Mononuclear cell (primary cell): Measurements from ENCODE around the gene MCTP1. TPM values are rescaled to one million over a fixed set of nuclear protein-coding genes. Genes with fewer than 3 reads are reported as not detected.
"Not testable (repeated sequence)": the region's sequence is repeated elsewhere in the genome, so short reads cannot be mapped to it uniquely, and the experiment has no call there.

Source experiments
- H3K27me3 ChIP-seq: 2 replicates; pipeline ENCODE4 v1.6.0; 2011; ENCODE audit warnings: low read length, control low read depth; ENCODE audit not compliant: insufficient read depth
- H3K4me1 ChIP-seq: 2 replicates; pipeline ENCODE4 v1.5.1; 2011; ENCODE audit warnings: mild to moderate bottlenecking, low read length, control low read depth; ENCODE audit not compliant: insufficient read depth
- H3K4me3 ChIP-seq: 2 replicates; pipeline ENCODE4 v1.5.1; 2011; ENCODE audit warnings: mild to moderate bottlenecking, low read length, moderate library complexity
- H3K9me3 ChIP-seq: 2 replicates; pipeline ENCODE4 v1.5.1; 2011; ENCODE audit warnings: low read depth, mild to moderate bottlenecking, control low read depth, low read length
- total RNA-seq: library from RNA; depleted of rRNA; stranded (reverse); fragments of >200 nt; gene quantifications from one replicate; pipeline ENCODE4 v1.2.3, GENCODE V29; 2012

The MCTP1 gene
- total RNA-seq, 1 donor: 33.6 TPM

DNA sequence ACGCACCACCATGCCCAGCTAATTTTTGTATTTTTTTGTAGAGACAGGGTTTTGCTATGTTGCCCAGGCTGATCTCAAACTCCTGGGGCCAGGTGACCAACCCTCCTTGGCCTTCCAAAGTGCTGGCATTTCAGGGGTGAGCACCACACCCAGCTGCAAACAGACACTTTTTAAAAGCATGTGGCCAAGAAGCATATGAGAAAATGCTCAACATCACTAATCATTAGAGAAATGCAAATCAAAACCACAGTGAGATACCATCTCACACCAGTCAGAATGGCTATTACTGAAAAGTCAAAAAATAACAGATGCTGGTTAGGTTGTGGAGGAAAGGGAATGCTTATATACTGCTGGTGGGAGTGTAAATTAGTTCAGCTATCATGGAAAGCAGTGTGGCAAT, 439.2 kb downstream of the MCTP1 start:
- not testable (repeated sequence) for H3K27me3 ChIP-seq, H3K9me3 ChIP-seq, H3K4me1 ChIP-seq, H3K4me3 ChIP-seq

DNA sequence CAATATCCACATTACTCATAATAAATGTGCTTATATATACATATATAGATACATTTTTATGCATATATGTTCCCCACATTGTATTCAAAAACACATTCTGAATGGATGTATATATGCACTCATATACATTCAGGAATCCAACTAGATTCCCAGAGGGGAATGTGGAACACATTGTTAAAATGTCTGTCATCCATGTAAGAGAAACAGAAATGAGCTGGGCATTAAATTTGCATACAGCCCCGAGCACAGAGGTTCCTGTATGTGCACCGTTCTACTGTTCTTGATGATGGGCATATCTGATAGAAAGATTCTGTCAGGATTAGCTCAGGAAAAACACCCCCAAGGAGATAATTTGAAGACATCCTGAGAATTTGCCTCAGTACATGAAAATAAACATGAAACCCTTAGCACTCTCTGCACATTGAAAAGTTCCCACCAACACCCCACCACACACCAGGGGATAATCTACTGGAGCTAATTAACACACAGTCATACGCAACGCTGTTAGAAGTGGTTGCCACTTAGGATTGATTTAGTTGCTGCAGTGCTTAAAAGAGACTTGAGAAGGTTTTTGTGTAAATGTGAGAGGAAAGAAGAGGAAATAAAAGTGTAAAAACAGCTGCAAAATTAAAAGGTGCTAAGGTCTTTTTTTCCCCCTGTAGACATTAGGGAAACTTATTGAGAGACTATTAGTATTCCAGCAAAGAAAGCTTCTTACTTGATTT, 443.1 kb downstream of the MCTP1 start:
- H3K9me3 ChIP-seq: no peaks in the 10 kb centered on the region
- H3K4me3 ChIP-seq: no peak overlapping the region
- H3K27me3 ChIP-seq: no peaks in the 10 kb centered on the region
- H3K4me1 ChIP-seq: no peaks in the 10 kb centered on the region

DNA sequence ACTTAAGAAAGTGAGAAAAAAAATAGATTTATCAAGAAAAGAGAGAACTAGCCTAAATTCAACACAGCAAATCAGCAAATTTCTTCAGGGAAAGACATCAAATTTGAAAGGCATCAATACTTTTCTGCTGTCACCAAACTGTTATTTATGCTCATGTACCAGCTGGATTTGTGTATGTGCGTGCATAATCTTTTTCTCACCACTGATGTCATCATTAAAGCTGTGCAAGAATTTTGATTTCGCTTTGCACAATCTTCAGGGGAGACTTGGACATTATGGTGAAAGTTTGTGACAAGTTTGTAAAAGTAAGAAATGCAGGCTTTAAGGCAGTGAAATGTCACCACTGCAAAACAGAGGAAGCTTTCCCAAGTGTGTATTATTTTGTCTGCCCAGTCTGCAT, 451.0 kb downstream of the MCTP1 start:
- H3K4me1 ChIP-seq: no peaks in the 10 kb centered on the region
- H3K27me3 ChIP-seq: no peaks in the 10 kb centered on the region
- H3K4me3 ChIP-seq: no peak overlapping the region
- H3K9me3 ChIP-seq: no peaks in the 10 kb centered on the region

DNA sequence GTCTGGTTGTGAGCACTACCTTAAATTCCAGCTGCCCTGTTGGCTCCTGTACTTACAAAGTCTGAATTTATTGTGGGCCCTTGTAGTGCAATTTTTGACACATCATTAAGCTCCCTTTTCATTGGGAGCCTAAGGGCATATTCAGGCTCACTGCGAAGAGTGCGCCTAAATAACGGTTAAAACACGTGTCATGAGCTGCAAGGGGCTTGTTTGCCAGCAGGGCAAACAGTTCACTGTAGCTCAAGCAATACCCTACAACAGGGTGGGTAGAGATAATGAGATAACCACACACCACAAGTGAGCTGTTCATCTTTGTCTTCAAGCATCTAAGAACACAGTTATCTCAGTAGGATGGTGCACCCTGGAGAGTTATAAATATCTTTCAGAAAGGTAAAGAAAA, 452.2 kb downstream of the MCTP1 start:
- Histone ChIP-seq H3K27me3 (no peaks in the 10 kb centered on the region), H3K4me3 (no peak overlapping the region), H3K4me1 (no peaks in the 10 kb centered on the region), H3K9me3 (no peaks in the 10 kb centered on the region)

DNA sequence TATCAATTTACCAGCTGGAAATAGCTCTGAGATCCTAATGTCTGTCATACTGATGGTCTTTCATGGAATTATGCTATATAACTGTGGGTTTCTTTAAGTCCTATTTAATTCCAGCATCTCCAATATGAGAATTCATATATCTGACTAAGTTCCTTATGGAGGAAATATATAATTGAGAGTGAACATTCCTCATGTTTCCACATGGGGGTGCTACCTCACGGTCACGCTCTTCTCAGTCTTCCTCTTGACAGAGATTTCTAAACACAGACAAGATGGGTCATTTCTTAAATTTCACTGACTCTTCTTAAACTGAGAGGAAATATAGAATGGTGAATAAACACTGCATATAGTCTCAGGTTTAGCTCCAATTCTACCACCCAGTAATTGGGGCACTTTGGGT, 454.4 kb downstream of the MCTP1 start:
- Histone ChIP-seq H3K9me3 (no peaks in the 10 kb centered on the region), H3K4me1 (no peaks in the 10 kb centered on the region), H3K27me3 (no peaks in the 10 kb centered on the region), H3K4me3 (no peak overlapping the region)

DNA sequence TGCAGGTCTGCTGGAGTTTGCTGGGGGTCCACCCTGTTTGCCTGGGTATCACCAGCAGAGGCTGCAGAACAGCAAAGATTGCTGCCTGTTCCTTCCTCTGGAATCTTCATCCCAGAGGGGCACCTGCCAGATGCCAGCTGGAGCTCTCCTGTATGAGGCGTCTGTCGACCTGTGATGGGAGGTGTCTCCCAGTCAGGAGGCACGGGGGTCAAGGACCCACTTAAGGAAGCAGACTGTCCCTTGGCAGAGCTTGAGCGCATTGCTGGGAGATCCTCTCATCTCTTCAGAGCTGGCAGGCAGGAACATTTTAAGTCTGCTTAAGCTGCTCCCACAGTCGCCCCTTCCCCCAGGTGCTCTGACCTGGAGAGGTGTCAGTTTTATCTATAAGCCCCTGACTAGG, 456.7 kb downstream of the MCTP1 start:
- not testable (repeated sequence) for H3K4me1 ChIP-seq, H3K27me3 ChIP-seq, H3K9me3 ChIP-seq

DNA sequence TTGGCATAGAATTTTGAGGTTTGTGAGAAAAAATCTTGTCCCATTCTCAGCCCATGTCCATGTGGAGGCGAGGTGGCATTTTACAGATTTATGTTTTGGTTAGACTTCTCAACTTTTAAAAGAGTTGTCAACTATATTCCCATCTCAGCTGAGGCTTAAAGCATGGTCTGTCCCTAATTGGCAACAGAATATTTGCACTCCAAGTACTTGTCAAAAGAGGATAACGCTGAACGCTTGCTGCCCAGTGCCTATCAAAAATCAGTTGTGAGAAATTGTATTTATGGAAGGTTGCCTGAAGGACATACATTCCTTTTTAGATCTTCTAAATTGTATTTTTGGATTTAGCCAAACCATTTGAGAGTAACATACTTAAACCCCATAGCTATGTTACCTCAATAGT, 464.4 kb downstream of the MCTP1 start:
- Histone ChIP-seq H3K4me3 (no peak overlapping the region), H3K9me3 (no peaks in the 10 kb centered on the region), H3K4me1 (no peaks in the 10 kb centered on the region), H3K27me3 (no peaks in the 10 kb centered on the region)

More for the DNA sequence above, 456.7 kb downstream of the MCTP1 start:
- not testable (repeated sequence) for H3K4me3 ChIP-seq

DNA sequence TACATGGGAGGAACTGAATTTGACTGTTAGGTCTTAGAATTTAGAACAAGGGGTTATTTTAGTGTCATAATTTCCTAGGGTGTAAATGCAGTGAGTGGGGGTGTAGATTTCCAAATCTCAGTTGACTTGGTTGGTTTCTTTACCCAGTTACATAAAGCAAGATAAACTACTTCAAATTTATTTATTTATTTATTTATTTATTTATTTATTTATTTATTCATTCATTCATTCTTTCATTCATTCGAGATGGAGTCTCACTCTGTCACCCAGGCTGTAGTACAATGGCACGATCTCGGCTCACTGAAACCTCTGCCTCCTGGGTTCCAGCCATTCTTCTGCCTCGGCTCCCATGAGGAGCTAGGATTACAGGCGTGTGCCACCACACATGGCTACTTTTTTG, 466.0 kb downstream of the MCTP1 start:
- no peaks in the 10 kb centered on the region for H3K9me3 ChIP-seq

DNA sequence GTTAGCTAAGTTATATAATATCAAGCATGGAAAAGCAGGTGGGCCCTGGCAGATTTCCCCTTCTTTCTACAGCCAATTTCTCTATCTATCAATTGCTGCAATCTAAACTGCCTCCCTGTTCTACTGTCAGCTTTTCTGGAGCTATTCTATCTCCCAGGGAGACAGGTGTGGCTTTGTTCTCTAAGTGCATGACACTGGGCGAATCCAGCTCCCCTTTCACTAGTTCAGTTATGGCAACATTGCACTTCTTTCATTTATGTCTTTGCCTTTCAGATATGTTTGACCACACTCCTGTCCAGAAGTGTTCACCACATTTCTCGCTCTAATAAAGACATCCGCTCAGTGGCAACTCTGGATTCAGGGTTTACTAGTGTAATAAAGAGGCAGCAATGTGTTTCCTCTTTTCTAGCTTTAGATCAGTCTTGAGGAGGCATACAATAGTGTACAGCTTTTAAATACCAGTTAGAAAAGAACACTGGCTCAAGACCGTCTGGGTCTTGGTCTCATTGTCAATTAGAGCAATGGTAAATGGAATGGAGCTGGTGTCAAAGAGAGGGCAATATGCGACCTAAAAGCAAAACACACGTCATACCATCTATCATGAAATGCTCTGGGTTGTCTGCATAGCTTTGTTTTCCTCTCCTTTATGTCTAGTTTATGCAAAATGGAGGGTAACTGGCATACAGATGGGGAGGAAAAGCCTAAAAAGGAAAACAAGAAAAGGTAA, 469.4 kb downstream of the MCTP1 start:
- H3K4me3 ChIP-seq: no peak overlapping the region
- H3K27me3 ChIP-seq: no peaks in the 10 kb centered on the region
- H3K4me1 ChIP-seq: no peaks in the 10 kb centered on the region
- no peaks in the 10 kb centered on the region for H3K9me3 ChIP-seq

More for the DNA sequence above, 466.0 kb downstream of the MCTP1 start:
- no peaks in the 10 kb centered on the region for H3K27me3 ChIP-seq
- no peak overlapping the region for H3K4me3 ChIP-seq
- H3K4me1 ChIP-seq: no peaks in the 10 kb centered on the region

DNA sequence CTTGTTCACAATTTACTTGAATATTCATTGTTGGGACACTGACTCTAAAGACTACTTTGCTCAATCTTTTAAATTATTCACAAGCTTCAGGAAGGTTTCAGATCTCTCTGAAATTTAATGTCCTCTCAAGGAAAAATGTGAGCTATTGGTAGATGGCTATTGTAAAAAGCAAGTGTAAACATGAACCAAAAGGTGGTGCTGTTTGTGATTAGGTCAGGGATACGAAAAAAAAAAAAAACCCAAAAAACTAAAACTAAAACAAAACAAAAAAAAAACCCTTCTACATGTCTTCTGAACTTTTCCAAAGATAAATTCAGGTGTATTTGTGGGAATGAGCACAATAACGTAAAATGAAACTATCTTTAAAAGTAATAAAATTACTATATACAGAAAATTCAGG, 472.7 kb downstream of the MCTP1 start:
- Histone ChIP-seq H3K4me3 (no peak overlapping the region), H3K9me3 (no peaks in the 10 kb centered on the region), H3K27me3 (no peaks in the 10 kb centered on the region), H3K4me1 (no peaks in the 10 kb centered on the region)

DNA sequence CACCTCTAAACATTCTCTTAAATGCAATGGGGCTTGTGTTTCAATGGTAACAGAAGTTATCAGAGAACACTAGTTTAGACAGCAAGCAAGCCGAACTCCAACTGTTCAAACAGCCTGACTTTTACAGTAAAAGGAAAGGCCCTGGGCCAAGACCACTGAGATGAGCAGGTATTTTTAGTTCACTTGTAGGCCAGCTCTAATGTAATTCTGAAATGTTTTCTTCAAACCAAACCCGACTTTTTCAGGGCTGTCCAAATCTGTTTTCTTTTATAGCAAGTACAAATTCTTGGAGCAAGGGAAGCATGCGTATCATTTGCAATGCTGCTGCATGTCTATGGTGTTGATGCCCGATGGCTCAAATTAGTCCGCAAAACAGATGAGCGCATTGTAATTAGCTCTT, 473.6 kb downstream of the MCTP1 start:
- no peaks in the 10 kb centered on the region for H3K9me3 ChIP-seq
- no peaks in the 10 kb centered on the region for H3K27me3 ChIP-seq
- H3K4me3 ChIP-seq: no peak overlapping the region
- no peaks in the 10 kb centered on the region for H3K4me1 ChIP-seq

DNA sequence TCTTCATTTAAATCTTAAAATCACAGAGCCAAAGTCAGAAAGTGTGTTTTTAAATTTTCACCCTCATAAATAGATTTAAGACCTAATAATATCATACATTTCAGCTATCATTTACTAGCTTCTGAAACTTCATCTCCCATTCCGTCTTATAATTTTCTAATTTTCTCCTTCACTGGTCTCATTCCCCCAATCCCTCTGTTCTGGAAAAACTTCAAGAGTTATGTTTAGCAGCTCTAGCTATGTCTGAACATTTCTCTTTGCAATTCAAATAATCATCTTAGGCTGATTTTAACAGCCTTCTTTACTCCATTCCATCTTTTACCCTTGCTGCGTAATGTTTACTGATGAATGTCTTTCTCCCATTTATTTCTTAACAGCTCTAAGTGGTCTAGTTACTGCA, 474.0 kb downstream of the MCTP1 start:
- H3K4me1 ChIP-seq: no peaks in the 10 kb centered on the region
- no peak overlapping the region for H3K4me3 ChIP-seq
- no peaks in the 10 kb centered on the region for H3K27me3 ChIP-seq
- H3K9me3 ChIP-seq: no peaks in the 10 kb centered on the region

DNA sequence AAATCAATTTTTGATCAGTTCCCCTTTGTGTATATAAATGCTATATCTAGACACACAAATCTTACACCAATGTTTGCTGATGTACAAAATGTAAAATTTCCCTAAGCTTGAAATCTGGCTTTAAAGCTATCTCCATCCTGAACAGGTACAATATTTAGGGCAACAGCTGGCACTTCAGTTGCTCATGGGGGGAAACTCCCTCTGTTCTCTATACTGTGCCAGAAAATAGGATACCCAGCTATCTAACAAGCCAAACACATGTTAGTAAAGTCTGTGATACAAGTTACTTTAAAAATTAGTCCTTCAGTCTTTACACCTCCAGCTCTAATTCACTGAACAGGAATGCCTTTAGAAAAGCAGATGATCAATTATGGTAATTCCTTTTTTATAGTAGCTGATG, 474.6 kb downstream of the MCTP1 start:
- H3K4me1 ChIP-seq: no peaks in the 10 kb centered on the region
- no peak overlapping the region for H3K4me3 ChIP-seq
- H3K9me3 ChIP-seq: no peaks in the 10 kb centered on the region
- H3K27me3 ChIP-seq: no peaks in the 10 kb centered on the region

DNA sequence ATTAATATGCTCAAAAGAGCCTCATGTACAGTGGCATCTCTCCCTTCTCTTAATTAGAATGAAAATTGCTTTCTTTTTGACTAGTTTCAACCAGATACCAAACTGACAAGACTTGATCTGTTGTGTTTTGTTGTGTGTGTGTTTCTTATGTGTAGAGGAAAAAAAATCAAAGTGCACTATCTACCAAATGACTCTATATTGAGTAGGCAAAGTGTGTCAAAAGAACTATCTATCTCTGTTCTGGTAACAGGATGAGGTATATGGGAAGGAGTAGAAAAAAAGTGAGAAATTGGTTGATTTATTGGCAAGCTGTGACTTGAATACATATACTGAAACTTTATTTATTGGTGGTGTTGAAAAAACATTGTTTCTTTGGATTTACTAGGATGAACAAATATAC, 476.4 kb downstream of the MCTP1 start:
- Histone ChIP-seq H3K9me3 (no peaks in the 10 kb centered on the region), H3K4me3 (no peak overlapping the region), H3K4me1 (no peaks in the 10 kb centered on the region), H3K27me3 (no peaks in the 10 kb centered on the region)

DNA sequence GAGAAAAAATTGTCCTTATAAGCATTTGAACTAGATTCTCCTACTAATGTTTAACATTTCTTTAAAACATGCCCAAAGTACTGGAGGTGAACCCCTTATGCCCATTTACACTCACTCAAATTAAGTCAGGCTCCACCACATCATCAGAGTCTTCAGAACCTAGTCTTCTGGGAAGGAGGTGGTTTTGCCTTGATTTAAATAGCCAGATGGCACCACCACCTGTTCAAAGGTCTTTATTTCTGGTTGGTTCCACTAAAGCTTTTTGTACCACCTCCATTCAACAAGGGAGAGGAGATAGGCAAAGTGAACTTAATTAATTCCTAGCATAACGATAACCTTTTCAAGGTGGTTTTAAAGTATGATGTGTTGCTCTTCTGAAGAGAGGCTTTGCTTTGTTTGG, 476.9 kb downstream of the MCTP1 start:
- no peaks in the 10 kb centered on the region for H3K9me3 ChIP-seq
- no peaks in the 10 kb centered on the region for H3K27me3 ChIP-seq
- no peak overlapping the region for H3K4me3 ChIP-seq
- H3K4me1 ChIP-seq: no peaks in the 10 kb centered on the region

DNA sequence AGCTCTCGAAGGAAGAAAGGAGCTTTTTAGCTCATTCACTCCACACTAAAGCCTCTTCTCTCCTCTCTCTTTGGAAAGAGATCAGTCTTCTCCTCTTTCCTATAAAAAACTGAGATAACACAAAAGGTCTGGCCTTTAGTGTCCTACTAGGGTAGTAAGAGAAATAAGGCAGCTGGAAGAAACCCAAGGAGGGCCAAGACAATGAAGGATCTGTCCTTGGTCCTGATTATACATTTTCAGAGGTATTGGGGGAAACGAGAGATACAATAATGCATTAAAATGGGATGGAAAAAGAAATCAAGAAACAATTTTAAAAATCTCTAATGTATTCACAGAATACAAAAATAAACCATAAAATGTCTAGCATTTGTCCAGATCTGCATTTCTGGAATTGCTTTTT, 482.4 kb downstream of the MCTP1 start:
- no peak overlapping the region for H3K4me3 ChIP-seq
- H3K4me1 ChIP-seq: no peaks in the 10 kb centered on the region
- H3K27me3 ChIP-seq: no peaks in the 10 kb centered on the region
- no peaks in the 10 kb centered on the region for H3K9me3 ChIP-seq
